GM04504 (cell line): Measurements from ENCODE around the gene ALAS1.

ENCODE experiments used
- DNase-seq: peaks from one replicate; pipeline ENCODE4 v3.0.0-alpha.2; 2012; ENCODE audit warnings: low read depth

Gene ALAS1

GRCh38 chr3:52234516-52235447, 36.8 kb downstream of the ALAS1 start:
- no peak for DNase-seq

GRCh38 chr3:52236424-52236886, 38.5 kb downstream of the ALAS1 start:
- DNase-seq: no peak

- no peak for DNase-seq
Observed at GRCh38 chr3:52237006-52237656, 39.2 kb downstream of the ALAS1 start.

- peak; percentile 87 for DNase-seq
Observed at GRCh38 chr3:52237657-52238172, 39.8 kb downstream of the ALAS1 start.

GRCh38 chr3:52238193-52238760, 40.3 kb downstream of the ALAS1 start:
- no peak for DNase-seq

GRCh38 chr3:52238761-52239701, 41.1 kb downstream of the ALAS1 start, which contains the start of gene TWF2:
TSS of gene TWF2 (minus strand) at chr3:52239158. CDS start at chr3:52239016, 142 bp downstream.
- peak; percentile 46 for DNase-seq

GRCh38 chr3:52240059-52240885, 42.3 kb downstream of the ALAS1 start:
- DNase-seq: peak; percentile 93

- no peak for DNase-seq
Observed at GRCh38 chr3:52240886-52241370, 43.0 kb downstream of the ALAS1 start.

- no peak for DNase-seq
Observed at GRCh38 chr3:52242039-52242438, 44.1 kb downstream of the ALAS1 start.

GRCh38 chr3:52243791-52244628, 46.0 kb downstream of the ALAS1 start:
- peak; percentile 23 for DNase-seq

- DNase-seq: no peak
Observed at GRCh38 chr3:52245322-52246263, 47.6 kb downstream of the ALAS1 start, which contains the start of gene PPM1M. TSS of gene PPM1M (plus strand) at chr3:52245759. CDS start at chr3:52245825, 66 bp downstream.

GRCh38 chr3:52246264-52246620, 48.3 kb downstream of the ALAS1 start:
- no peak for DNase-seq

- DNase-seq: no peak
Observed at GRCh38 chr3:52246728-52247408, 48.9 kb downstream of the ALAS1 start.

- DNase-seq: no peak
Observed at GRCh38 chr3:52247409-52248164, 49.6 kb downstream of the ALAS1 start.

GRCh38 chr3:52248165-52248541, 50.2 kb downstream of the ALAS1 start:
- DNase-seq: no peak

GRCh38 chr3:52248816-52249547, 51.0 kb downstream of the ALAS1 start:
- DNase-seq: no peak
